Hippocampal formation (tissue), 2 donors: ENCODE data around the gene MMP14.
A peak's percentile ranks its signal among the peaks of the same experiment; 100 is the strongest.
"Not testable (repeated sequence)": the region's sequence is repeated elsewhere in the genome, so short reads cannot be mapped to it uniquely, and the experiment has no call there.

Experiments used
- DNase-seq, 2 donors: peaks; one replicate each; lab custom pipeline; 2025; lab: John Stamatoyannopoulos, UW

MMP14 gene

GRCh38 chr14:22814373-22814772 lies 22.0 kb upstream of the MMP14 start:
- no peak for DNase-seq

- DNase-seq, result no peak
Measured at GRCh38 chr14:22814941-22815713, 21.3 kb upstream of the MMP14 start, which contains the start of gene SLC7A7. Gene SLC7A7, minus strand, starts transcription at chr14:22815435. Its CDS starts 2,037 bp downstream, at chr14:22813398.

- DNase-seq, result peak in 1 of 2 donors; percentile 14
Measured at GRCh38 chr14:22819151-22819988, 17.0 kb upstream of the MMP14 start.

- DNase-seq, result no peak
Measured at GRCh38 chr14:22820731-22821130, 15.7 kb upstream of the MMP14 start.

GRCh38 chr14:22821193-22822015 lies 15.0 kb upstream of the MMP14 start:
- no peak for DNase-seq

GRCh38 chr14:22822016-22822570 lies 14.3 kb upstream of the MMP14 start:
- DNase-seq, result no peak

GRCh38 chr14:22822571-22823098 lies 13.8 kb upstream of the MMP14 start:
- peak; percentile 46 to 55 for DNase-seq

GRCh38 chr14:22824711-22825359 lies 11.6 kb upstream of the MMP14 start:
- no peak for DNase-seq

- not testable (repeated sequence) for DNase-seq
Measured at GRCh38 chr14:22829076-22829660, 7.2 kb upstream of the MMP14 start.

- DNase-seq, result peak; percentile 87 to 90
Measured at GRCh38 chr14:22829661-22830442, 6.5 kb upstream of the MMP14 start, which contains the start of gene MRPL52. Gene MRPL52, plus strand, starts transcription at chr14:22829887. Its CDS starts 26 bp downstream, at chr14:22829913.

- DNase-seq, result no peak
Measured at GRCh38 chr14:22830443-22831010, 5.9 kb upstream of the MMP14 start.

GRCh38 chr14:22835505-22835904 lies 880 bp upstream of the MMP14 start:
- DNase-seq, result no peak

- no peak for DNase-seq
Measured at GRCh38 chr14:22837114-22837749, 847 bp downstream of the MMP14 start.

- no peak for DNase-seq
Measured at GRCh38 chr14:22837750-22838538, 1.6 kb downstream of the MMP14 start.

- DNase-seq, result peak in 1 of 2 donors; percentile 22
Measured at GRCh38 chr14:22838631-22839041, 2.3 kb downstream of the MMP14 start.

GRCh38 chr14:22839159-22839779 lies 2.9 kb downstream of the MMP14 start:
- DNase-seq, result no peak

- no peak for DNase-seq
Measured at GRCh38 chr14:22841311-22841710, 4.9 kb downstream of the MMP14 start.
